ENCODE results near the gene IL1F10. TPM values are rescaled to one million over a fixed set of nuclear protein-coding genes. Genes with fewer than 3 reads are reported as not detected.
A peak's percentile ranks its signal among the peaks of the same experiment; 100 is the strongest.
"Not testable (repeated sequence)": the region's sequence is repeated elsewhere in the genome, so short reads cannot be mapped to it uniquely, and the experiment has no call there.

IL1F10 gene
- total and polyA plus RNA-seq, 7 experiments from 2014 or later, result not detected

DNA sequence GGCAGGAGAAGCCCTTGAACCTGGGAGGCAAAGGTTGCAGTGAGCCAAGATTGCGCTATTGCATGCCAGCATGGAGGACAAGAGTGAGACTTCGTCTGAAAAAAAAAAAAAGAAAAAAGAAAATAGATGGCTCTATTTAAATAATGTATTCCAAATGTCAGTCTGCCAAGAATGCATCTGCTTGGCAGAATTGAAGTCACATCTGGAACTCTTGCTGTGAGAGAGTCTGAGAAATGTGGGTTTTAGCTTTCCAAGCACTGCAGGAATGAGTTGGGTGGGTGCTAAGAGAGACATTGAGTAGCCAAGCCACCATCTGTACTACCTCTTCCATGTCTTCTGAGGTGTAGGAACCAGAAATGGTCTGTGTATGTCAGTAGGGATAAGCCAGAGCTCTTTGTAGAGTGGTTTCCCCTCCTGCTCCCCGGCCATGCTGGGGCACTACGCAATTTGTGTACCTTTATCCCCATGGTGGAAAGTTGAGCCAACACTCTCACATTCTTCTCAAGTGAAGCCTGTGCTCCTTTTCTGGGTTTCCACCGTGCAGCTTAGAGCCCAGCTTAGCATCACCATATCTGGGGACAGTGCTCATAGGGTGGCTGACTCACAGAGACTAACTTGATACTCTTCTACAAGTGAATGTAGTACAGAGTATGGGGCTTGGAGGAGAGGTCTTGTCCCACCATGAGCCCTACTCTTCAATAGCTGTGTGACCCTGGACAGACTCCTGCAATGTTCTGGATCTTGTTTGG is 25.3 kb downstream of the IL1F10 start:
- H3K4me1 ChIP-seq (ENCODE audit: control insufficient read depth in 2 of 2, insufficient read depth in 2 of 2, low read length in 2 of 2), result peaks cover 0 to under 1% of the 10 kb centered on the region in 2 donors
- Mint-ChIP-seq H3K27ac (no peak overlapping the region), H3K27me3 (peaks cover 0 to 6% (median 0%) of the 10 kb centered on the region in 5 donors), H3K36me3 (peaks cover 5 to 23% (median 7%) of the 10 kb centered on the region in 5 donors), H3K9me3 (peaks cover 0 to 29% (median 14%) of the 10 kb centered on the region in 11 donors), H3K4me3 (no peak overlapping the region), H3K4me1 (peaks cover 2 to 13% (median 6%) of the 10 kb centered on the region in 7 donors)
- ChIA-PET CTCF (no interaction called here), POLR2A (interaction anchor here (1.7 kb wide), 1 partner anchor 13 kb away, joined by 3 read pairs; no protein-coding TSS in a partner anchor)
- intact Hi-C loops (cut with micrococcal nuclease), result no loop called here
- no peak overlapping the region for H3K27ac ChIP-seq (ENCODE audit: low read depth, low read length)
- ATAC-seq (no peak), DNase-seq (no peak)
- H3K36me3 ChIP-seq (ENCODE audit: control insufficient read depth in 2 of 3, insufficient read depth in 3 of 3, low read length in 3 of 3), result no peaks in the 10 kb centered on the region
- H3K4me3 ChIP-seq (ENCODE audit: low read length), result no peak overlapping the region
- H3K9me3 ChIP-seq (ENCODE audit: control insufficient read depth in 2 of 3, low read length in 3 of 3), result no peaks in the 10 kb centered on the region
- H3K27me3 ChIP-seq (ENCODE audit: control insufficient read depth in 2 of 2, insufficient read depth in 2 of 2, low read length in 2 of 2), result peaks cover 0 to 3% of the 10 kb centered on the region in 2 donors

DNA sequence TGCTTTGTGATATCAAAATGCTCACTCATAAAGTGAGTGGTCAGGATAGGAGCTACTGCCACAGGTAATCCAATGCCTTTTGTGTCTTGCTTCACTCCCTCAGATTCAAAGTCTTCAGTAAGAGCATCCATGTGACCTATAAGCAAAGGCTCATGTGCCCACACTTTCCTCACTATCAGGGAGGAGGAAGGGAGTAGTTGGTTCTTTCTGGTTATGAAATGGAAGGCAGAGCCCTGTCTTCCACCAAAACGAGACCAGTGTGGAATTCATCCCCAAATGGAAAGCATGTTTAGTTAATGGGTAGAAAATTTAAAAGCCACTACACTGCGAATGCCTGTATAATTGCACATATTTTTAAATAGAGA is 25.8 kb downstream of the IL1F10 start:
- Mint-ChIP-seq H3K27ac (no peak overlapping the region), H3K9me3 (peaks cover 0 to 30% (median 14%) of the 10 kb centered on the region in 11 donors), H3K36me3 (peaks cover 5 to 26% (median 8%) of the 10 kb centered on the region in 5 donors), H3K4me3 (no peak overlapping the region), H3K27me3 (peaks cover 0 to 6% (median 0%) of the 10 kb centered on the region in 5 donors), H3K4me1 (peaks cover 7 to 19% (median 11%) of the 10 kb centered on the region in 7 donors)
- Histone ChIP-seq H3K4me3 (ENCODE audit: low read length) (no peak overlapping the region), H3K27ac (ENCODE audit: low read depth, low read length) (no peak overlapping the region), H3K4me1 (ENCODE audit: control insufficient read depth in 2 of 2, insufficient read depth in 2 of 2, low read length in 2 of 2) (peaks cover 4 to 5% of the 10 kb centered on the region in 2 donors), H3K27me3 (ENCODE audit: control insufficient read depth in 2 of 2, insufficient read depth in 2 of 2, low read length in 2 of 2) (peaks cover 0 to 3% of the 10 kb centered on the region in 2 donors), H3K36me3 (ENCODE audit: control insufficient read depth in 2 of 3, insufficient read depth in 3 of 3, low read length in 3 of 3) (no peaks in the 10 kb centered on the region), H3K9me3 (ENCODE audit: control insufficient read depth in 2 of 3, low read length in 3 of 3) (no peaks in the 10 kb centered on the region)
- CTCF ChIA-PET, result no interaction called here
- POLR2A ChIA-PET, result interaction anchor here (1.7 kb wide), 1 partner anchor 13 kb away, joined by 3 read pairs; no protein-coding TSS in a partner anchor
- intact Hi-C loops (cut with micrococcal nuclease), result no loop called here
- ATAC-seq (no peak), DNase-seq (no peak)

DNA sequence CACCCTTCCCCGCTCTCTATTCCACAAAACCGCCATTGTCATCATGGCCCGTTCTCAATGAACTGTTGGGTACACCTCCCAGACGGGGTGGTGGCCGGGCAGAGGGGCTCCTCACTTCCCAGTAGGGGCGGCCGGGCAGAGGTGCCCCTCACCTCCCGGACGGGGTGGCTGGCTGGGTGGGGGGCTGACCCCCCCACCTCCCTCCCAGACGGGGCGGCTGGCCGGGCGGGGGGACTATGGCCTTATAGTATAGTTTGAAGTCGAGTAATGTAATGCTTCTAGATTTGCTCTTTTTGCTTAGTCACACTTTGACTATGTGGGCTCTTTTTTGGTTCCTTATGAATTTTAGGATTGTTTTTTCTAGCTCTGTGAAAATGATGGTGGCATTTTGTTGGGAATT is 28.5 kb downstream of the IL1F10 start:
- peaks cover 5 to 33% (median 8%) of the 10 kb centered on the region in 5 donors for H3K36me3 Mint-ChIP-seq
- H3K4me3 Mint-ChIP-seq; H3K36me3 ChIP-seq (ENCODE audit: control insufficient read depth in 2 of 3, insufficient read depth in 3 of 3, low read length in 3 of 3); H3K27me3 ChIP-seq (ENCODE audit: control insufficient read depth in 2 of 2, insufficient read depth in 2 of 2, low read length in 2 of 2); ATAC-seq; H3K27ac ChIP-seq (ENCODE audit: low read depth, low read length); POLR2A ChIA-PET; H3K27ac Mint-ChIP-seq; H3K4me1 ChIP-seq (ENCODE audit: control insufficient read depth in 2 of 2, insufficient read depth in 2 of 2, low read length in 2 of 2); CTCF ChIA-PET; H3K4me3 ChIP-seq (ENCODE audit: low read length); H3K9me3 ChIP-seq (ENCODE audit: control insufficient read depth in 2 of 3, low read length in 3 of 3); DNase-seq; H3K27me3 Mint-ChIP-seq: not testable (repeated sequence)
- intact Hi-C loops (cut with micrococcal nuclease), result loop anchor here in 1 of 2 donors (2.0 kb wide), 1 partner anchor 100 kb away; no protein-coding TSS in a partner anchor
- H3K4me1 Mint-ChIP-seq, result peaks cover 7 to 27% (median 11%) of the 10 kb centered on the region in 7 donors
- H3K9me3 Mint-ChIP-seq, result peaks cover 0 to 30% (median 14%) of the 10 kb centered on the region in 11 donors

DNA sequence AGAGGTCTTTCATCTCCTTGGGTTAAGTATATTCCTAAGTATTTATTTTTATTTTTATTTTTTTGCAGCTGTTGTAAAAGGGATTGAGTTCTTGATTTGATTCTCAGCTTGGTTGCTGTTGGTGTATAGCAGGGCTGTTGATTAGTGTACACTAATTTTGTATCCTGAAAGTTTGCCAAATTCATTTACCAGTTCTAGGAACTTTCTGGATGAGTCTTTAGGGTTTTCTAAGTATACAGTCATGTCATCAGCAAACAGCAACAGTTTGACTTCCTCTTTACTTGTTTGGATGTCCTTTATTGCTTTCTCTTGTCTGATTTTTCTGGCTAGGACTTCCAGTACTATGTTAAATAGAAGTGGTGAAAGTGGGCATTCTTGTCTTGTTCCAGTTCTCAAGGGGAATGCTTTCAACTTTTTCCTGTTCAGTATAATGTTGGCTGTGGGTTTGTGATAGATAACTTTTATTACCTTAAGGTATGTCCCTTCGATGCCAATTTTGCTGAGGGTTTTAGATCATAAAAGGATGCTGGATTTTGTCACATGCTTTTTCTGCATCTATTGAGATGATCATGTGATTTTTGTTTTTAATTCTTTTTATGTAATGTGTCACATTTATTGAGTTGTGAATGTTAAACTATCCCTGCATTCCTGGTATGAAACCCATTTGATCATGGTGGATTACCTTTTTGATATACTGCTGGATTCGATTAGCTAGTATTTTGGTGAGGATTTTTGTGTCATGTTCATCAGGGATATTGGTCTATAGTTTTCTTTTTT is 29.3 kb downstream of the IL1F10 start:
- H3K4me3 Mint-ChIP-seq, result peak overlapping the region in 2 of 10 donors; percentile 63 to 65
- H3K9me3 Mint-ChIP-seq, result peaks cover 0 to 30% (median 14%) of the 10 kb centered on the region in 11 donors
- DNase-seq; POLR2A ChIA-PET; H3K36me3 ChIP-seq (ENCODE audit: control insufficient read depth in 2 of 3, insufficient read depth in 3 of 3, low read length in 3 of 3); H3K27me3 Mint-ChIP-seq; H3K27me3 ChIP-seq (ENCODE audit: control insufficient read depth in 2 of 2, insufficient read depth in 2 of 2, low read length in 2 of 2); H3K27ac ChIP-seq (ENCODE audit: low read depth, low read length); H3K4me3 ChIP-seq (ENCODE audit: low read length); ATAC-seq; H3K4me1 ChIP-seq (ENCODE audit: control insufficient read depth in 2 of 2, insufficient read depth in 2 of 2, low read length in 2 of 2); H3K9me3 ChIP-seq (ENCODE audit: control insufficient read depth in 2 of 3, low read length in 3 of 3); CTCF ChIA-PET: not testable (repeated sequence)
- peaks cover 5 to 33% (median 8%) of the 10 kb centered on the region in 5 donors for H3K36me3 Mint-ChIP-seq
- peak overlapping the region in 5 of 9 donors; percentile 19 to 79 (median 49) for H3K27ac Mint-ChIP-seq
- intact Hi-C loops (cut with micrococcal nuclease), result loop anchor here in 1 of 2 donors (2.0 kb wide), 1 partner anchor 100 kb away; no protein-coding TSS in a partner anchor
- peaks cover 7 to 30% (median 11%) of the 10 kb centered on the region in 7 donors for H3K4me1 Mint-ChIP-seq

DNA sequence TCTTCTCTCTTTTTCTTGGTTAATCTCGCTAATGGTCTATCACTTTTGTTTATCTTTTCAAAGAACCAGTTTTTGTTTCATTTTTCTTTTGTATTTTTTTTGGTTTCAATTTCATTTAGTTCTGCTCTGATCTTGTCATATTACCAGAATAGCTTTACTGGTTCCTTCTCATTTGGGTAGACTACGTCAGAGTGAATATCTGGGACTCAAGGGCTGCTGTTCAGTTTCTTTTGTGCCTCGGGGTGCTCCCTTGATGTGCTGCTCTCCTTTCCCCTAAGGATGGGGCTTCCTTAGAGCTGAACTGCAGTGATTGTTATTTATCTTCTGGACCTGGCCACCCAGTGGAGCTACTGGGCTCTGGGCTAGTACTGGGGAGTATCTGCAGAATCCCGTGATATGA is 30.3 kb downstream of the IL1F10 start:
- Histone ChIP-seq H3K27ac (ENCODE audit: low read depth, low read length) (no peak overlapping the region), H3K4me3 (ENCODE audit: low read length) (no peak overlapping the region), H3K9me3 (ENCODE audit: control insufficient read depth in 2 of 3, low read length in 3 of 3) (no peaks in the 10 kb centered on the region), H3K36me3 (ENCODE audit: control insufficient read depth in 2 of 3, insufficient read depth in 3 of 3, low read length in 3 of 3) (no peaks in the 10 kb centered on the region), H3K27me3 (ENCODE audit: control insufficient read depth in 2 of 2, insufficient read depth in 2 of 2, low read length in 2 of 2) (peaks cover 0 to 3% of the 10 kb centered on the region in 2 donors), H3K4me1 (ENCODE audit: control insufficient read depth in 2 of 2, insufficient read depth in 2 of 2, low read length in 2 of 2) (peaks cover 5% of the 10 kb centered on the region in 2 donors)
- intact Hi-C loops (cut with micrococcal nuclease), result no loop called here
- ATAC-seq (peak; percentile 63), DNase-seq (peak in 6 of 9 donors; percentile 12 to 54 (median 32))
- Mint-ChIP-seq H3K4me3 (peak overlapping the region; percentile 19 to 77 (median 60)), H3K27me3 (peaks cover 0 to 6% (median 0%) of the 10 kb centered on the region in 5 donors), H3K9me3 (peaks cover 0 to 30% (median 16%) of the 10 kb centered on the region in 11 donors), H3K27ac (peak overlapping the region; percentile 2 to 79 (median 44)), H3K36me3 (peaks cover 6 to 42% (median 8%) of the 10 kb centered on the region in 5 donors), H3K4me1 (peaks cover 7 to 39% (median 11%) of the 10 kb centered on the region in 7 donors)
- ChIA-PET POLR2A (no interaction called here), CTCF (interaction anchor here (1.1 kb wide), 1 partner anchor 14 kb away, joined by 3 read pairs; no protein-coding TSS in a partner anchor)

DNA sequence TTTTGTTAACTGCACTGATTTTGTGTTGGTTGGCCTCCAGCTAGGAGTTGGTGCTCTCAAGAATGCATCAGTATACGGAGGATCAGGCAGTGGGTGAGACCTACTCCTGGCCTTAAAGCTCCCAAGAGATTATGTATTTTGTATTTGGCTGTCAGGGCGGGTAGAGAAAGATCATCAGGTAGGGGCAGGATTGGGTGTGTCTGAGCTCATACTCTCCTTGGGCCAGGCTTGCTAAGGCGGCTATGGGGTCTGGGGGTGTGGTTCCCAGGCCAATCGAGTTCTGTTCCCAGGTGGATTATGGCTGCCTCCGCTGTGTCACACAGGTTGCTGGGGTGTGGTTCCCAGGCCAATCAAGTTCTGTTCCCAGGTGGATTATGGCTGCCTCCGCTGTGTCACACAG is 30.8 kb downstream of the IL1F10 start:
- Mint-ChIP-seq H3K4me3 (peak overlapping the region; percentile 19 to 77 (median 60)), H3K36me3 (peaks cover 7 to 45% (median 8%) of the 10 kb centered on the region in 5 donors), H3K9me3 (peaks cover 2 to 35% (median 19%) of the 10 kb centered on the region in 11 donors), H3K27me3 (peaks cover 0 to 6% (median 0%) of the 10 kb centered on the region in 5 donors), H3K4me1 (peaks cover 7 to 44% (median 11%) of the 10 kb centered on the region in 7 donors), H3K27ac (peak overlapping the region in 7 of 9 donors; percentile 19 to 79 (median 49))
- DNase-seq, result no peak
- CTCF ChIA-PET, result interaction anchor here (1.1 kb wide), 1 partner anchor 15 kb away, joined by 3 read pairs; no protein-coding TSS in a partner anchor
- Histone ChIP-seq H3K4me1 (ENCODE audit: control insufficient read depth in 2 of 2, insufficient read depth in 2 of 2, low read length in 2 of 2) (peaks cover 5% of the 10 kb centered on the region in 2 donors), H3K27ac (ENCODE audit: low read depth, low read length) (no peak overlapping the region), H3K27me3 (ENCODE audit: control insufficient read depth in 2 of 2, insufficient read depth in 2 of 2, low read length in 2 of 2) (peaks cover 0 to 3% of the 10 kb centered on the region in 2 donors), H3K36me3 (ENCODE audit: control insufficient read depth in 2 of 3, insufficient read depth in 3 of 3, low read length in 3 of 3) (no peaks in the 10 kb centered on the region), H3K4me3 (ENCODE audit: low read length) (no peak overlapping the region), H3K9me3 (ENCODE audit: control insufficient read depth in 2 of 3, low read length in 3 of 3) (no peaks in the 10 kb centered on the region)
- intact Hi-C loops (cut with micrococcal nuclease), result no loop called here
- ATAC-seq, result no peak
- POLR2A ChIA-PET, result no interaction called here
